Adrenal gland (tissue), 12 donors: ENCODE results near the gene MAGOH. TPM values are rescaled to one million over a fixed set of nuclear protein-coding genes. Genes with fewer than 3 reads are reported as not detected.
A peak's percentile ranks its signal among the peaks of the same experiment; 100 is the strongest.

Experiments
- DNase-seq, 7 donors: peaks; one replicate each; pipeline ENCODE4 v3.0.0-alpha.2; 2019 to 2020
- H3K27ac ChIP-seq, 5 donors: fragments of 200-600 bp; sonication (generic) in 4 of 5; 1 replicate in 3 of 5; 2 replicates in 2 of 5; pipeline versions ENCODE4 v1.5.1 to v1.8.0; 2016 to 2020; ENCODE audit warnings: mild to moderate bottlenecking in 1 of 5
- H3K27me3 ChIP-seq: fragments of 200-600 bp; 2 replicates; pipeline ENCODE4 v1.8.0; 2021
- H3K36me3 ChIP-seq, 2 donors: fragments of 200-600 bp; replicated peaks in 1 of 2; 1 replicate in 1 of 2; 2 replicates in 1 of 2; pipeline versions ENCODE4 v1.5.1 to v1.8.0; 2018 to 2022
- H3K4me1 ChIP-seq, 2 donors: fragments of 200-600 bp; replicated peaks in 1 of 2; 1 replicate in 1 of 2; 2 replicates in 1 of 2; pipeline versions ENCODE4 v1.5.1 to v1.8.0; 2018 to 2021
- H3K4me3 ChIP-seq, 4 donors: fragments of 200-600 bp; sonication (generic) in 3 of 4; one replicate each; pipeline ENCODE4 v1.5.1; 2016 to 2018
- H3K9me3 ChIP-seq, 3 donors: fragments of 200-600 bp; sonication (generic) in 1 of 3; replicated peaks in 1 of 3; 1 replicate in 2 of 3; 2 replicates in 1 of 3; pipeline versions ENCODE4 v1.5.1 to v1.8.0; 2016 to 2021
- POLR2A ChIP-seq, 2 donors: fragments of 450-650 bp; IDR thresholded peaks; one replicate each; pipeline ENCODE4 v1.6.1; 2017; ENCODE audit warnings: antibody characterized with exemption in 2 of 2, mild to moderate bottlenecking in 2 of 2, moderate library complexity in 1 of 2
- WGBS, 4 donors: extraction: QIAGEN DNeasy Blood & Tissue Kit in 2 of 4; methylation state at CpG; one replicate each; pipeline versions ENCODE4 v1.1.5 to v1.1.7; 2013 to 2017; 5-methylcytosine and 5-hydroxymethylcytosine counted together
- intact Hi-C, 2 donors: fragments of 100-400 bp; cut with DNase I; formaldehyde crosslinking; loops; one replicate each; pipeline versions ENCODE4 v1.14.1 to v1.15.0; 2022 to 2023
- polyA plus RNA-seq, 3 donors: library from polyadenylated mRNA; stranded (reverse); fragments of 200-250 nt in 2 of 3; fragments of 350-450 nt in 1 of 3; fragmentation: Illumina TruSeq in 1 of 3; extraction: RNeasy Lipid Tissue Mini Kit (QIAGEN cat#74804) in 1 of 3; gene quantifications; one replicate each; pipeline ENCODE4 v1.2.3, GENCODE V29; 2013 to 2014
- total RNA-seq, 9 donors: library from RNA; depleted of rRNA in 4 of 9; stranded (reverse); fragments of >200 nt in 4 of 9; fragments of 120-200 nt in 1 of 9; fragmentation: NEBNext Ultra II Directional in 1 of 9; extraction: Animal tissue kit (Norgen Biotek cat#: 25700) in 1 of 9; gene quantifications; one replicate each; pipeline versions ENCODE4 v1.1.0 to v1.2.4, GENCODE V29; 2013 to 2023
- TF ChIP-seq, protein P1 (sequence below), 6 experiments: fragments of 450-650 bp in 4 of 6; fragments of 200-600 bp in 2 of 6; sonication (generic) in 1 of 6; IDR thresholded peaks; 1 replicate in 5 of 6; 2 replicates in 1 of 6; pipeline versions ENCODE4 v1.5.1 to v1.8.0; 2016 to 2021; ENCODE audit warnings: antibody characterized with exemption in 6 of 6, mild to moderate bottlenecking in 2 of 6, moderate library complexity in 1 of 6
- donor health status: healthy with polysubstance abuse.
- donor health status: Bipolar disorder and iron deficiency.
- donor health status: DM: yes; HTN: yes; CAD: no.
- donor health status: DM: no; HTN: no; CAD: no.
- donor health status: DM: no; HTN: no; CAD: no.
- donor health status: DM: yes; HTN: yes; CAD: no.

The MAGOH gene
- total and polyA plus RNA-seq, 12 donors = 14.5 to 119 (median 33.3) TPM

DNA sequence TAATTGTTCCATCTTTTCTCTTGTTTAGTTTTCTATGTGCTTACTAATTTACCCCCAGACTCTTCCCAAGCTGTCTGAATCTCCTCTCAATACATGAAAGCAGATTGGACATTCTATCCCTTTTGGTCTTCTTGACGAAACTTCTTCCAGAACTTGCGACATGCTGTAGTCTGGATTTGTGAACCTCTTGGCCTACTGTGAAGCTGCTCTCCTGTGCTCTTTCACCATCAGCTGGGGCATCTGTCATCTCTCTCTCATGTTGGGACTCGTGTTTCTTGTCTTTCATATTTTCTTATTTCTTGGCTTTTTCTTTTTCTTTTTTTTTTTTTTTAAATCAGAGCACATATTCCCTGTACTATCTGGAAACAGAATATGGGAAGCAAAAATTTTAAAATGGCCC is 34.9 kb downstream of the MAGOH start:
- no peaks in the 10 kb centered on the region for H3K9me3 ChIP-seq
- TF ChIP-seq POLR2A (IDR thresholded peaks at IDR 0.05) = no peak
- TF ChIP-seq, protein P1, sequence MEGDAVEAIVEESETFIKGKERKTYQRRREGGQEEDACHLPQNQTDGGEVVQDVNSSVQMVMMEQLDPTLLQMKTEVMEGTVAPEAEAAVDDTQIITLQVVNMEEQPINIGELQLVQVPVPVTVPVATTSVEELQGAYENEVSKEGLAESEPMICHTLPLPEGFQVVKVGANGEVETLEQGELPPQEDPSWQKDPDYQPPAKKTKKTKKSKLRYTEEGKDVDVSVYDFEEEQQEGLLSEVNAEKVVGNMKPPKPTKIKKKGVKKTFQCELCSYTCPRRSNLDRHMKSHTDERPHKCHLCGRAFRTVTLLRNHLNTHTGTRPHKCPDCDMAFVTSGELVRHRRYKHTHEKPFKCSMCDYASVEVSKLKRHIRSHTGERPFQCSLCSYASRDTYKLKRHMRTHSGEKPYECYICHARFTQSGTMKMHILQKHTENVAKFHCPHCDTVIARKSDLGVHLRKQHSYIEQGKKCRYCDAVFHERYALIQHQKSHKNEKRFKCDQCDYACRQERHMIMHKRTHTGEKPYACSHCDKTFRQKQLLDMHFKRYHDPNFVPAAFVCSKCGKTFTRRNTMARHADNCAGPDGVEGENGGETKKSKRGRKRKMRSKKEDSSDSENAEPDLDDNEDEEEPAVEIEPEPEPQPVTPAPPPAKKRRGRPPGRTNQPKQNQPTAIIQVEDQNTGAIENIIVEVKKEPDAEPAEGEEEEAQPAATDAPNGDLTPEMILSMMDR (IDR thresholded peaks at IDR 0.05) = no peak
- peaks cover 0 to 2% of the 10 kb centered on the region in 2 donors for H3K4me1 ChIP-seq
- no peak overlapping the region for H3K4me3 ChIP-seq
- 94 to 98% (median 94%) methylated on average over 3 of the region's 3 CpGs for WGBS, 4 donors
- DNase-seq = peak in 1 of 7 donors; percentile 17
- intact Hi-C loops = no loop called here
- no peaks in the 10 kb centered on the region for H3K27me3 ChIP-seq
- no peak overlapping the region for H3K27ac ChIP-seq
- peaks cover 0 to 59% of the 10 kb centered on the region in 2 donors for H3K36me3 ChIP-seq

DNA sequence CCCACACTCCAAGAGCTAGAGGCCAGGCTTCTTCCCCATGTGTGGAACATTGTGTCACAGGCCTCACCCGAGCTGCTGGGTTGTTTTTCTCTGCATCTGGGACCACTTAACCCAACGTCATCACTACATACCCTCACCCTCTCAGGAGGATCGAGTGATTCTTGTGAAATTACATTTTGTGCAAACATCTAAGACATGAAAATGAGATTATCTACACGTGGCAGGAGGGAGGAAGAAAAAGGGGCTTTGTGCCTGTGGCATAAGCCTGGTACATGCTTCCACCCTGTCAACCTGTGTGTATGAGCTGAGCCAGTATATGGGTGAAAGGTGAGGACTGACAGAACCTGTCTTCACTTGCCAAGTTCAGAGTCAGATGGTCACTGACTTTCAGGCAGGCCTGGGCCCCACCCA is 40.1 kb downstream of the MAGOH start:
- peak overlapping the region in 1 of 4 donors; percentile 90 for H3K4me3 ChIP-seq
- no peaks in the 10 kb centered on the region for H3K9me3 ChIP-seq
- H3K4me1 ChIP-seq = peaks cover 0 to 14% of the 10 kb centered on the region in 2 donors
- H3K27me3 ChIP-seq = no peaks in the 10 kb centered on the region
- WGBS, 4 donors = 58 to 65% (median 61%) methylated on average over 4 of the region's 4 CpGs
- peak overlapping the region in 3 of 5 donors; percentile 36 to 96 (median 90) for H3K27ac ChIP-seq
- intact Hi-C loops = no loop called here
- peaks cover 0 to 23% of the 10 kb centered on the region in 2 donors for H3K36me3 ChIP-seq
- TF ChIP-seq, protein P1 (IDR thresholded peaks at IDR 0.05) = no peak
- TF ChIP-seq POLR2A (IDR thresholded peaks at IDR 0.05) = no peak
- DNase-seq = no peak

DNA sequence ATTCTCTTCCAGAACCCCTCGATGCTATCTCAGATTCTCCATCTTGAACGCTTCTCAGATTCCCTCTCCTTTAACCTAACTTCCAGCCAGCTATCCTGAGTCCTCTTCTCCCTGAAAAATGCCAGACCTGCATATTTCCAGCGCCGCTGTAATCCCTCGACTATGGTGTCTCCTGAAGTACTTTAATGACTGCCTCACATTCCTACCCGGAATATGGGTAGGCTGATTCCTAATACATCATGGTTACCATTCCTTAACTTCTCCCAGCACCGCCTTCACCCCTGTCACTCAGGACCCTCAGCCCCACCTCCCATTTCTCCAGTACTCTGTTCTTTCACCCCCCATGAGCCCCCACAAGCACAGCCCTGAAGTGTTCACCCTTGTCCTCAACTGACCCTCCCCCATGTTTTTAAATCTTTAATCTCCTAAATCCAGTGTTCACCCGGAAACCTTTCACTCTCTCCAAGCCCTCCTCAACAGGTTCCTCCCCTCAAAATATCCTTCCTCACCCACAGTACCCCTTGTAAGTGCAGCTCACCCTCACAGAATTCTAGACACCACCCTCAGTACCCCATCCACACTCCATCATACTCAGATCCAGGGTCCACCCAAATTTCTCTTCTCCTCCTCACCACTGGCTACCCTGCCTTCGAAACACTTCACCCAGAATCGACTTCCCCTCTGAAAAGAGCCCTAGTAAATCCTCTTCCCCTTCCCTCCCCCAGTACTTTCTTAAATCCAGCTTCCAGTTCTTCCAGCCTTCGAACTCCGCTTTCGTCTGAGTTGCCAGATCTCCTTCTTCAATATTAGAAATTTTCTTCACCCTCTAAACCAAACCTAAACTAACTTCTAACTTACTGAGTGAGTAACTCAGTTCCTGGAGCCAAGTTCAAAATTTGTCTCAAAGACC is 40.8 kb downstream of the MAGOH start:
- no peak for DNase-seq
- 34 to 38% (median 37%) methylated on average over 13 of the region's 13 CpGs for WGBS, 4 donors
- Histone ChIP-seq H3K4me3 (peak overlapping the region; percentile 52 to 90 (median 80)), H3K27ac (peak overlapping the region; percentile 67 to 99 (median 91)), H3K9me3 (no peaks in the 10 kb centered on the region), H3K4me1 (peaks cover 0 to 14% of the 10 kb centered on the region in 2 donors), H3K27me3 (no peaks in the 10 kb centered on the region), H3K36me3 (peaks cover 0 to 16% of the 10 kb centered on the region in 2 donors)
- intact Hi-C loops = no loop called here
- TF ChIP-seq, protein P1 (IDR thresholded peaks at IDR 0.05) = no peak
- TF ChIP-seq POLR2A (IDR thresholded peaks at IDR 0.05) = no peak

DNA sequence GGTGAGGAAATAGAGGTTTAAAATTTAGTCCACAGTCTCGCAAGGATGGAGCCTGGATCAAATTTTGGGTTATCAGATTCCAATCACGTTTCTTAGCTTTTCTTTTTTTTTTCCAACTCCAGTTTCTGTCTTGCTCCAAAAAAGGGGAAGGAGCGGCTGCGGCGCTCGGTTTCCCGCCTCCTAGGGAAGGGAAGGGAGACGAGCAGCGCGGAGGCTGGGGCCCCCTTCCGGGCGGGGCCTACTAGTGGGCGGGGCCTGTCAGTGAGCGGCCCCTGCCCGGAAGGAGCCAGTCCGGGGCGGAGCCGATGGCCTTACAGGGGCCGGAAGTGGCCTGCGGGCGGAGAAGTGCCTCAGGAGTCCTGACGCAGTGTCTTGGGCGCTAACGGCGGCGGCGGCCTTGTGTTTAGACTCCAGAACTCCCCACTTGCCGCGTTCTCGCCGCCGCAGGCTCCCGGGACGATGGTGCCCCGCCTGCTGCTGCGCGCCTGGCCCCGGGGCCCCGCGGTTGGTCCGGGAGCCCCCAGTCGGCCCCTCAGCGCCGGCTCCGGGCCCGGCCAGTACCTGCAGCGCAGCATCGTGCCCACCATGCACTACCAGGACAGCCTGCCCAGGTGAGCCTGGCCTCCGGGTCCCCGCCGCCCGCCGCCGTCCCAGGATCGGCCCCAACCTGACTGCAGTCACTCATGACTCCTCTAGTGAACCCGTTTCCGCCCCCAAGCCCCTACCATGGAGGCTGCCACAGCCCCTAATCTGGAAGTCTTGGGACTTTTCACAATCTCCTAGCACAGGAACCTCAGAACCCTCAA is 41.6 kb downstream of the MAGOH start, which contains the start of gene CPT2:
Gene CPT2 (plus strand): TSS at position 340 of the 806 bp plus-strand sequence. CDS start 120 bp downstream, at position 460.
- intact Hi-C loops = no loop called here
- 0% methylated on average over 26 to 57 of the region's 57 CpGs for WGBS, 4 donors
- Histone ChIP-seq H3K27me3 (no peaks in the 10 kb centered on the region), H3K4me3 (peak within 1 kb of the TSS; percentile 52 to 90 (median 80)), H3K36me3 (peaks cover 0 to 10% of the 10 kb centered on the region in 2 donors), H3K9me3 (no peaks in the 10 kb centered on the region), H3K4me1 (peaks cover 0 to 14% of the 10 kb centered on the region in 2 donors), H3K27ac (peak within 1 kb of the TSS; percentile 67 to 99 (median 91))
- TF ChIP-seq, protein P1 (IDR thresholded peaks at IDR 0.05) = peak in 2 of 6 experiments; percentile 11 to 16
- peak; percentile 86 to 93 for TF ChIP-seq POLR2A (IDR thresholded peaks at IDR 0.05)
- peak; percentile 93 to 96 (median 94) for DNase-seq
